ENCODE measurements around the gene HTR6.

HTR6 gene

GRCh38 chr1:19639999-19640362 is 24.7 kb upstream of the HTR6 start:
- peak; percentile 67 for DNase-seq (ENCODE audit: low read depth)
- no peaks in the 10 kb centered on the region for H3K9me3 ChIP-seq (ENCODE audit: control insufficient read depth, low read length)
- no peaks in the 10 kb centered on the region for H3K36me3 ChIP-seq (ENCODE audit: control insufficient read depth, insufficient read depth, low read length, severe bottlenecking)
- H3K4me3 ChIP-seq (ENCODE audit: low read length): no peak overlapping the region
- no peak overlapping the region for H3K9ac ChIP-seq (ENCODE audit: low read length)
- H3K27me3 ChIP-seq (replicated peaks; ENCODE audit: control insufficient read depth, insufficient read depth, low read length): no peaks in the 10 kb centered on the region
- H3K4me1 ChIP-seq (ENCODE audit: control insufficient read depth, insufficient read depth, low read length): peaks cover 15% of the 10 kb centered on the region

- H3K9ac ChIP-seq (ENCODE audit: low read length): no peak overlapping the region
- no peaks in the 10 kb centered on the region for H3K9me3 ChIP-seq (ENCODE audit: control insufficient read depth, low read length)
- DNase-seq (ENCODE audit: low read depth): peak; percentile 60
- H3K4me1 ChIP-seq (ENCODE audit: control insufficient read depth, insufficient read depth, low read length): peaks cover 18% of the 10 kb centered on the region
- no peaks in the 10 kb centered on the region for H3K36me3 ChIP-seq (ENCODE audit: control insufficient read depth, insufficient read depth, low read length, severe bottlenecking)
- no peaks in the 10 kb centered on the region for H3K27me3 ChIP-seq (replicated peaks; ENCODE audit: control insufficient read depth, insufficient read depth, low read length)
- no peak overlapping the region for H3K4me3 ChIP-seq (ENCODE audit: low read length)
Measured at GRCh38 chr1:19640363-19641316, 24.0 kb upstream of the HTR6 start.

GRCh38 chr1:19643121-19643520 is 21.6 kb upstream of the HTR6 start:
- Histone ChIP-seq H3K36me3 (ENCODE audit: control insufficient read depth, insufficient read depth, low read length, severe bottlenecking) (no peaks in the 10 kb centered on the region), H3K4me1 (ENCODE audit: control insufficient read depth, insufficient read depth, low read length) (peaks cover 28% of the 10 kb centered on the region), H3K9me3 (ENCODE audit: control insufficient read depth, low read length) (no peaks in the 10 kb centered on the region), H3K9ac (ENCODE audit: low read length) (peak overlapping the region; percentile 88), H3K27me3 (replicated peaks; ENCODE audit: control insufficient read depth, insufficient read depth, low read length) (no peaks in the 10 kb centered on the region), H3K4me3 (ENCODE audit: low read length) (peak overlapping the region; percentile 83)
- peak; percentile 27 for DNase-seq (ENCODE audit: low read depth)

GRCh38 chr1:19643602-19644394 is 20.9 kb upstream of the HTR6 start, which contains the start of gene NBL1:
TSS of gene NBL1 (plus strand) at chr1:19644311. CDS start at chr1:19655031, 10,720 bp downstream.
- H3K4me1 ChIP-seq (ENCODE audit: control insufficient read depth, insufficient read depth, low read length): peaks cover 28% of the 10 kb centered on the region
- peak; percentile 88 for DNase-seq (ENCODE audit: low read depth)
- H3K27me3 ChIP-seq (replicated peaks; ENCODE audit: control insufficient read depth, insufficient read depth, low read length): no peaks in the 10 kb centered on the region
- H3K4me3 ChIP-seq (ENCODE audit: low read length): peak within 1 kb of the TSS; percentile 94
- no peaks in the 10 kb centered on the region for H3K36me3 ChIP-seq (ENCODE audit: control insufficient read depth, insufficient read depth, low read length, severe bottlenecking)
- peak within 1 kb of the TSS; percentile 97 for H3K9ac ChIP-seq (ENCODE audit: low read length)
- H3K9me3 ChIP-seq (ENCODE audit: control insufficient read depth, low read length): no peaks in the 10 kb centered on the region

- Histone ChIP-seq H3K9me3 (ENCODE audit: control insufficient read depth, low read length) (no peaks in the 10 kb centered on the region), H3K4me1 (ENCODE audit: control insufficient read depth, insufficient read depth, low read length) (peaks cover 28% of the 10 kb centered on the region), H3K9ac (ENCODE audit: low read length) (peak overlapping the region; percentile 97), H3K4me3 (ENCODE audit: low read length) (peak overlapping the region; percentile 94), H3K36me3 (ENCODE audit: control insufficient read depth, insufficient read depth, low read length, severe bottlenecking) (no peaks in the 10 kb centered on the region), H3K27me3 (replicated peaks; ENCODE audit: control insufficient read depth, insufficient read depth, low read length) (no peaks in the 10 kb centered on the region)
- DNase-seq (ENCODE audit: low read depth): peak; percentile 64
Measured at GRCh38 chr1:19644395-19644680, 20.3 kb upstream of the HTR6 start.

- peaks cover 28% of the 10 kb centered on the region for H3K4me1 ChIP-seq (ENCODE audit: control insufficient read depth, insufficient read depth, low read length)
- H3K36me3 ChIP-seq (ENCODE audit: control insufficient read depth, insufficient read depth, low read length, severe bottlenecking): no peaks in the 10 kb centered on the region
- H3K4me3 ChIP-seq (ENCODE audit: low read length): peak overlapping the region; percentile 94
- peak overlapping the region; percentile 97 for H3K9ac ChIP-seq (ENCODE audit: low read length)
- peak; percentile 66 for DNase-seq (ENCODE audit: low read depth)
- H3K9me3 ChIP-seq (ENCODE audit: control insufficient read depth, low read length): no peaks in the 10 kb centered on the region
- H3K27me3 ChIP-seq (replicated peaks; ENCODE audit: control insufficient read depth, insufficient read depth, low read length): no peaks in the 10 kb centered on the region
Measured at GRCh38 chr1:19644681-19645410, 19.8 kb upstream of the HTR6 start.

- Histone ChIP-seq H3K27me3 (replicated peaks; ENCODE audit: control insufficient read depth, insufficient read depth, low read length) (no peaks in the 10 kb centered on the region), H3K4me3 (ENCODE audit: low read length) (peak overlapping the region; percentile 94), H3K9ac (ENCODE audit: low read length) (peak overlapping the region; percentile 97), H3K9me3 (ENCODE audit: control insufficient read depth, low read length) (no peaks in the 10 kb centered on the region), H3K4me1 (ENCODE audit: control insufficient read depth, insufficient read depth, low read length) (peaks cover 28% of the 10 kb centered on the region), H3K36me3 (ENCODE audit: control insufficient read depth, insufficient read depth, low read length, severe bottlenecking) (no peaks in the 10 kb centered on the region)
- peak; percentile 37 for DNase-seq (ENCODE audit: low read depth)
Measured at GRCh38 chr1:19645411-19646251, 19.0 kb upstream of the HTR6 start.

- H3K27me3 ChIP-seq (replicated peaks; ENCODE audit: control insufficient read depth, insufficient read depth, low read length): no peaks in the 10 kb centered on the region
- H3K4me1 ChIP-seq (ENCODE audit: control insufficient read depth, insufficient read depth, low read length): peaks cover 31% of the 10 kb centered on the region
- H3K4me3 ChIP-seq (ENCODE audit: low read length): peak overlapping the region; percentile 94
- peak overlapping the region; percentile 97 for H3K9ac ChIP-seq (ENCODE audit: low read length)
- H3K9me3 ChIP-seq (ENCODE audit: control insufficient read depth, low read length): no peaks in the 10 kb centered on the region
- DNase-seq (ENCODE audit: low read depth): no peak
- H3K36me3 ChIP-seq (ENCODE audit: control insufficient read depth, insufficient read depth, low read length, severe bottlenecking): no peaks in the 10 kb centered on the region
Measured at GRCh38 chr1:19646377-19647319, 18.0 kb upstream of the HTR6 start.

GRCh38 chr1:19647643-19648042 is 17.0 kb upstream of the HTR6 start:
- DNase-seq (ENCODE audit: low read depth): no peak
- peaks cover 37% of the 10 kb centered on the region for H3K4me1 ChIP-seq (ENCODE audit: control insufficient read depth, insufficient read depth, low read length)
- H3K9me3 ChIP-seq (ENCODE audit: control insufficient read depth, low read length): no peaks in the 10 kb centered on the region
- no peaks in the 10 kb centered on the region for H3K36me3 ChIP-seq (ENCODE audit: control insufficient read depth, insufficient read depth, low read length, severe bottlenecking)
- H3K9ac ChIP-seq (ENCODE audit: low read length): no peak overlapping the region
- H3K27me3 ChIP-seq (replicated peaks; ENCODE audit: control insufficient read depth, insufficient read depth, low read length): no peaks in the 10 kb centered on the region
- H3K4me3 ChIP-seq (ENCODE audit: low read length): no peak overlapping the region

- Histone ChIP-seq H3K27me3 (replicated peaks; ENCODE audit: control insufficient read depth, insufficient read depth, low read length) (no peaks in the 10 kb centered on the region), H3K4me1 (ENCODE audit: control insufficient read depth, insufficient read depth, low read length) (peaks cover 34% of the 10 kb centered on the region), H3K4me3 (ENCODE audit: low read length) (no peak overlapping the region), H3K9me3 (ENCODE audit: control insufficient read depth, low read length) (no peaks in the 10 kb centered on the region), H3K36me3 (ENCODE audit: control insufficient read depth, insufficient read depth, low read length, severe bottlenecking) (no peaks in the 10 kb centered on the region), H3K9ac (ENCODE audit: low read length) (no peak overlapping the region)
- no peak for DNase-seq (ENCODE audit: low read depth)
Measured at GRCh38 chr1:19648239-19648638, 16.4 kb upstream of the HTR6 start.

Data from adipocyte (in vitro differentiated cells).